Gastrocnemius medialis (tissue), 4 donors: ENCODE results near the gene RCVRN.

Experiments used
- CTCF ChIP-seq, 5 experiments: fragments of 450-650 bp in 3 of 5; fragments of 200-600 bp in 2 of 5; sonication (generic) in 2 of 5; IDR thresholded peaks in 4 of 5; conservative IDR thresholded peaks in 1 of 5; 1 replicate in 4 of 5; 2 replicates in 1 of 5; pipeline ENCODE4 v1.5.1; 2016 to 2019; ENCODE audit warnings: antibody characterized with exemption in 5 of 5, mild to moderate bottlenecking in 3 of 5, moderate library complexity in 3 of 5
- POLR2A ChIP-seq, 2 donors: fragments of 450-650 bp; IDR thresholded peaks; one replicate each; pipeline ENCODE4 v1.6.1; 2017; ENCODE audit warnings: antibody characterized with exemption in 2 of 2, mild to moderate bottlenecking in 2 of 2, moderate library complexity in 2 of 2

- TF ChIP-seq CTCF (IDR thresholded peaks at IDR 0.05 in 4 of 5, conservative IDR thresholded peaks at IDR 0.05 in 1 of 5) (no peak), POLR2A (IDR thresholded peaks at IDR 0.05) (no peak)
Measured at GRCh38 chr17:9941305-9941704, 36.2 kb upstream of the RCVRN start.
